Loucy (cell line): ENCODE results near the gene GALNT5.

Experiments
- H2AFZ ChIP-seq: fragments of 200-600 bp; sonication (generic); 2 replicates; pipeline ENCODE4 v1.6.0; 2016; ENCODE audit warnings: antibody characterized with exemption, mild to moderate bottlenecking, low read length, moderate library complexity
- H3F3A ChIP-seq: fragments of 200-600 bp; 2 replicates; pipeline ENCODE4 v1.6.0; 2016; ENCODE audit warnings: antibody characterized with exemption, low read depth, mild to moderate bottlenecking
- H3K27me3 ChIP-seq: fragments of 200-600 bp; sonication (generic); 2 replicates; pipeline ENCODE4 v1.6.1; 2014; ENCODE audit warnings: low read length, mild to moderate bottlenecking; ENCODE audit not compliant: insufficient read depth, poor library complexity, severe bottlenecking
- H3K36me3 ChIP-seq: fragments of 200-600 bp; sonication (generic); 2 replicates; pipeline ENCODE4 v1.6.1; 2016; ENCODE audit warnings: low read length; ENCODE audit not compliant: insufficient read depth
- H3K4me1 ChIP-seq: fragments of 200-600 bp; sonication (generic); 2 replicates; pipeline ENCODE4 v1.5.1; 2014; ENCODE audit warnings: low read length, mild to moderate bottlenecking; ENCODE audit not compliant: insufficient read depth, poor library complexity, severe bottlenecking
- H3K4me2 ChIP-seq: fragments of 200-600 bp; sonication (generic); 2 replicates; pipeline ENCODE4 v1.6.0; 2014; ENCODE audit warnings: antibody characterized with exemption, low read length, low read depth, mild to moderate bottlenecking; ENCODE audit not compliant: poor library complexity, severe bottlenecking
- H3K4me3 ChIP-seq: fragments of 200-600 bp; sonication (generic); 2 replicates; pipeline ENCODE4 v1.5.1; 2014; ENCODE audit warnings: low read length, mild to moderate bottlenecking, mixed read lengths; ENCODE audit not compliant: poor library complexity, severe bottlenecking
- H3K79me2 ChIP-seq: fragments of 200-600 bp; sonication (generic); 2 replicates; pipeline ENCODE4 v1.6.1; 2014; ENCODE audit warnings: low read length; ENCODE audit not compliant: insufficient read depth
- H3K9ac ChIP-seq: fragments of 200-600 bp; sonication (generic); 2 replicates; pipeline ENCODE4 v1.6.0; 2014; ENCODE audit warnings: mild to moderate bottlenecking, low read depth, low read length, moderate library complexity; ENCODE audit not compliant: poor library complexity, severe bottlenecking
- H3K9me2 ChIP-seq: fragments of 200-600 bp; sonication (generic); replicated peaks from 2 replicates; pipeline ENCODE4 v1.6.1; 2016; ENCODE audit warnings: low read depth, low read length, mixed read lengths
- H3K9me3 ChIP-seq: fragments of 200-600 bp; sonication (generic); 2 replicates; pipeline ENCODE4 v1.6.1; 2014; ENCODE audit warnings: mild to moderate bottlenecking, antibody characterized with exemption, low read length, low read depth; ENCODE audit not compliant: insufficient read depth
- H4K20me1 ChIP-seq: fragments of 200-600 bp; sonication (generic); 2 replicates; pipeline ENCODE4 v1.6.0; 2014; ENCODE audit warnings: antibody characterized with exemption, low read length, mild to moderate bottlenecking; ENCODE audit not compliant: insufficient read depth, poor library complexity, severe bottlenecking
- CTCF ChIP-seq: fragments of 200-600 bp; sonication (generic); conservative IDR thresholded peaks from 2 replicates; pipeline ENCODE4 v1.5.1; 2014; ENCODE audit warnings: mild to moderate bottlenecking, antibody characterized with exemption, low read length
- EZH2phosphoT487 ChIP-seq: fragments of 200-600 bp; IDR thresholded peaks from 2 replicates; pipeline ENCODE4 v1.6.1; 2018; ENCODE audit warnings: antibody characterized with exemption, mild to moderate bottlenecking, moderate library complexity, borderline replicate concordance

GALNT5 gene

GRCh38 chr2:157281316-157281715 is 23.8 kb downstream of the GALNT5 start:
- H3K4me2 ChIP-seq, result no peak overlapping the region
- H3K36me3 ChIP-seq, result no peaks in the 10 kb centered on the region
- H3K4me3 ChIP-seq, result no peak overlapping the region
- H3K4me1 ChIP-seq, result no peaks in the 10 kb centered on the region
- H3F3A ChIP-seq, result no peaks in the 10 kb centered on the region
- H3K79me2 ChIP-seq, result no peaks in the 10 kb centered on the region
- H2AFZ ChIP-seq, result no peak overlapping the region
- no peak for TF ChIP-seq CTCF
- no peak for TF ChIP-seq EZH2phosphoT487
- no peaks in the 10 kb centered on the region; the same call in 1 of the 2 replicates for H3K9me3 ChIP-seq
- no peaks in the 10 kb centered on the region for H3K9me2 ChIP-seq
- H3K27me3 ChIP-seq, result no peaks in the 10 kb centered on the region
- no peak overlapping the region for H3K9ac ChIP-seq
- no peaks in the 10 kb centered on the region for H4K20me1 ChIP-seq

- no peaks in the 10 kb centered on the region for H3K36me3 ChIP-seq
- no peaks in the 10 kb centered on the region for H3K4me1 ChIP-seq
- no peak overlapping the region for H3K4me3 ChIP-seq
- TF ChIP-seq EZH2phosphoT487 (no peak), CTCF (no peak)
- no peaks in the 10 kb centered on the region for H3F3A ChIP-seq
- no peaks in the 10 kb centered on the region for H4K20me1 ChIP-seq
- H3K27me3 ChIP-seq, result no peaks in the 10 kb centered on the region
- no peaks in the 10 kb centered on the region for H3K79me2 ChIP-seq
- H2AFZ ChIP-seq, result no peak overlapping the region
- H3K4me2 ChIP-seq, result no peak overlapping the region
- H3K9me3 ChIP-seq, result no peaks in the 10 kb centered on the region; the same call in 1 of the 2 replicates
- H3K9ac ChIP-seq, result no peak overlapping the region
- no peaks in the 10 kb centered on the region for H3K9me2 ChIP-seq
Measured at GRCh38 chr2:157283468-157283867, 26.0 kb downstream of the GALNT5 start.

DNA sequence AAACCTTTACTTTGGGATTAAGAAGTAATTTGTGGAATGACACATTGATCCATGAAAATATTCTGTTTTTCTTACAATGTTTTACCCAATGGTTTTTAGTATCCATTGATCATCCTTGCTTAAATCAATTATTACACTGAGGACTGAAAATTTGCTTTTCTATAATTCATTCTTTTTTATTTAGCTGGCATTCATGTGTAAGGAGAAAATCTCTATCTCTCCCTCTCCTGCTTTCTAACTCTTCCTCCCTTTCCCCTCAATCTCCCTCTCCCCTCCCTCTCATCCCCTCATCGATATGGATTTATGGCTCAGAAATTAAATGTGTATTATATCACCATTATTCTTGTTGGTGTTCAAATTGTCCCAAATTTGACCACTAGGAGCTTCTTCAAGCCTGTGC is 29.7 kb downstream of the GALNT5 start:
- no peaks in the 10 kb centered on the region for H3F3A ChIP-seq
- no peaks in the 10 kb centered on the region for H3K36me3 ChIP-seq
- TF ChIP-seq CTCF (no peak), EZH2phosphoT487 (no peak)
- H3K4me2 ChIP-seq, result no peak overlapping the region
- no peaks in the 10 kb centered on the region for H3K27me3 ChIP-seq
- H3K9me2 ChIP-seq, result no peaks in the 10 kb centered on the region
- H2AFZ ChIP-seq, result no peak overlapping the region
- H3K9me3 ChIP-seq, result no peaks in the 10 kb centered on the region
- no peaks in the 10 kb centered on the region for H3K4me1 ChIP-seq
- no peaks in the 10 kb centered on the region for H4K20me1 ChIP-seq
- no peak overlapping the region for H3K9ac ChIP-seq
- no peak overlapping the region for H3K4me3 ChIP-seq
- H3K79me2 ChIP-seq, result no peaks in the 10 kb centered on the region
